K562 (cell line): ENCODE results near the gene C3orf70. TPM values are rescaled to one million over a fixed set of nuclear protein-coding genes. Genes with fewer than 3 reads are reported as not detected.

Experiments
- ATAC-seq: fragments of 200-7000 bp; cut with Tn5 transposase; 3 replicates; pipeline ENCODE4 v1.9.1; 2020; ENCODE audit warnings: moderate library complexity
- BruUV-seq: library from RNA; stranded (reverse); fragments of 400-500 nt; replicated peaks from 2 replicates; lab custom pipeline; 2021; lab: Mats Ljungman, UMichigan
- CTCF ChIA-PET: fragments of 300-600 bp; formaldehyde crosslinking; extraction: SDS; loops from one replicate; lab custom pipeline; 2021; ENCODE audit warnings: low intra/inter-chr PET ratio; lab: Yijun Ruan, JAX
- POLR2A ChIA-PET: fragments of 300-600, 350-650 bp; sonication (Branson Sonifier 250); formaldehyde crosslinking; extraction: SDS; loops from one replicate; lab custom pipeline; 2021; ENCODE audit warnings: antibody characterized with exemption, inconsistent platforms; lab: Yijun Ruan, JAX
- DNase-seq, 4 experiments: peaks; one replicate each; pipeline versions ENCODE4 v3.0.0 to v3.0.0-alpha.2; 2011 to 2018; ENCODE audit warnings: low spot score in 3 of 4, mixed read lengths in 3 of 4; ENCODE audit errors: extremely low read depth in 1 of 4
- FAIRE-seq: peaks from 2 replicates; lab custom pipeline; 2011; peaks lifted over from hg19 to GRCh38; lab: Jason Lieb, UNC
- H2AFZ ChIP-seq: 2 replicates; pipeline ENCODE4 v1.6.0; 2011; ENCODE audit warnings: low read depth, low read length, control low read depth, inconsistent platforms
- H3K27ac ChIP-seq: fragments of 200-600 bp; 3 replicates; pipeline ENCODE4 v1.8.0; 2011; ENCODE audit warnings: low read depth, mild to moderate bottlenecking, control low read depth, inconsistent platforms, low read length, moderate library complexity, mixed read lengths; ENCODE audit errors: extremely low read depth
- H3K27me3 ChIP-seq, 2 experiments: fragments of 300-600 bp in 1 of 2; 2 replicates in 1 of 2; 3 replicates in 1 of 2; pipeline versions ENCODE4 v1.6.0 to v1.8.0; 2011; ENCODE audit warnings: inconsistent platforms in 2 of 2, low read length in 2 of 2, mild to moderate bottlenecking in 1 of 2, mixed read lengths in 1 of 2, moderate library complexity in 1 of 2; ENCODE audit not compliant: control insufficient read depth in 2 of 2, insufficient read depth in 2 of 2
- H3K36me3 ChIP-seq: fragments of 300-600 bp; 3 replicates; pipeline ENCODE4 v1.8.0; 2011; ENCODE audit warnings: mild to moderate bottlenecking, low read length, inconsistent platforms; ENCODE audit not compliant: control insufficient read depth, insufficient read depth
- H3K4me1 ChIP-seq, 2 experiments: fragments of 200-600 bp in 1 of 2; replicated peaks in 1 of 2; 2 replicates in 1 of 2; 3 replicates in 1 of 2; pipeline versions ENCODE4 v1.5.1 to v1.8.0; 2011; ENCODE audit warnings: inconsistent platforms in 2 of 2, low read length in 2 of 2, mild to moderate bottlenecking in 1 of 2, mixed read lengths in 1 of 2, moderate library complexity in 1 of 2; ENCODE audit not compliant: control insufficient read depth in 2 of 2, insufficient read depth in 2 of 2
- H3K4me2 ChIP-seq: 2 replicates; pipeline ENCODE4 v1.6.1; 2011; ENCODE audit warnings: low read length, control low read depth, inconsistent platforms, mixed read lengths; ENCODE audit not compliant: insufficient read depth
- H3K4me3 ChIP-seq: fragments of 200-600 bp; sonication (generic), shearing (Covaris generic); 2 replicates; pipeline ENCODE4 v1.5.1; 2016; ENCODE audit warnings: control low read depth, inconsistent platforms
- H3K79me2 ChIP-seq: fragments of 200-600 bp; 3 replicates; pipeline ENCODE4 v1.8.0; 2011; ENCODE audit warnings: low read length, inconsistent platforms; ENCODE audit not compliant: control insufficient read depth, insufficient read depth
- H3K9ac ChIP-seq, 2 experiments: 2 replicates each; pipeline versions ENCODE4 v1.6.0 to v1.6.1; 2011; ENCODE audit warnings: low read depth in 2 of 2, low read length in 2 of 2, control low read depth in 1 of 2, inconsistent platforms in 1 of 2, mild to moderate bottlenecking in 1 of 2, mixed read lengths in 1 of 2; ENCODE audit not compliant: insufficient read depth in 1 of 2
- H3K9me1 ChIP-seq: one replicate; pipeline ENCODE4 v1.6.0; 2011; ENCODE audit warnings: inconsistent platforms, mild to moderate bottlenecking, low read length, moderate library complexity; ENCODE audit not compliant: control insufficient read depth, insufficient read depth
- H3K9me3 ChIP-seq: replicated peaks from 2 replicates; pipeline ENCODE4 v1.5.1; 2011; ENCODE audit warnings: low read depth, low read length, inconsistent platforms; ENCODE audit not compliant: control insufficient read depth, insufficient read depth
- H4K20me1 ChIP-seq: replicated peaks from 2 replicates; pipeline ENCODE4 v1.6.1; 2011; ENCODE audit warnings: low read length, inconsistent platforms, mixed read lengths; ENCODE audit not compliant: control insufficient read depth, insufficient read depth
- ARID2 ChIP-seq: fragments of 450-650 bp; IDR thresholded peaks from 2 replicates; pipeline ENCODE4 v1.6.1; 2017; ENCODE audit warnings: antibody characterized with exemption, mild to moderate bottlenecking
- DPF2 ChIP-seq: fragments of 450-650 bp; IDR thresholded peaks from 2 replicates; pipeline ENCODE4 v1.6.1; 2016
- KAT2B ChIP-seq: IDR thresholded peaks from one replicate; pipeline ENCODE4 v1.6.1; 2012; ENCODE audit warnings: low read depth, mild to moderate bottlenecking, control low read depth, inconsistent platforms, low read length, moderate library complexity
- KDM1A ChIP-seq, 2 experiments: fragments of 450-650 bp; IDR thresholded peaks; 2 replicates each; pipeline ENCODE4 v1.6.1; 2016; ENCODE audit warnings: mild to moderate bottlenecking in 2 of 2
- MYBL2 ChIP-seq, 2 experiments: fragments of 450-650 bp in 1 of 2; sonication (generic) in 1 of 2; formaldehyde crosslinking in 1 of 2; IDR thresholded peaks; 2 replicates each; pipeline versions ENCODE4 v1.6.1 to v1.8.1; 2017 to 2022; ENCODE audit warnings: borderline replicate concordance in 1 of 2, inconsistent platforms in 1 of 2, low read depth in 1 of 2, mild to moderate bottlenecking in 1 of 2, missing genetic modification reagents in 1 of 2, moderate library complexity in 1 of 2
- NFYB ChIP-seq: IDR thresholded peaks from 2 replicates; pipeline ENCODE4 v1.6.1; 2011; ENCODE audit warnings: mild to moderate bottlenecking, moderate library complexity; ENCODE audit not compliant: insufficient read length; ENCODE audit errors: extremely low read depth
- PHB2 ChIP-seq: fragments of 450-650 bp; IDR thresholded peaks from 2 replicates; pipeline ENCODE4 v1.6.1; 2017; ENCODE audit warnings: low read depth
- RBM15 ChIP-seq: fragments of 200-400 bp; formaldehyde crosslinking; IDR thresholded peaks from 2 replicates; pipeline ENCODE4 v1.6.1; 2018; ENCODE audit warnings: mild to moderate bottlenecking, low read length, moderate library complexity; ENCODE audit not compliant: insufficient read depth
- RFX5 ChIP-seq: IDR thresholded peaks from 2 replicates; pipeline ENCODE4 v1.6.1; 2011; ENCODE audit warnings: low read depth, mild to moderate bottlenecking, improper control_type of control experiment, low read length
- SPI1 ChIP-seq: IDR thresholded peaks from 2 replicates; pipeline ENCODE4 v1.6.1; 2011; ENCODE audit warnings: low read depth, low read length, control low read depth, borderline replicate concordance
- TEAD1 ChIP-seq, 2 experiments: fragments of 450-650 bp in 1 of 2; sonication (generic) in 1 of 2; formaldehyde crosslinking; IDR thresholded peaks; 2 replicates each; pipeline versions ENCODE4 v1.4.0 to v1.8.0; 2020 to 2022; ENCODE audit warnings: mild to moderate bottlenecking in 2 of 2, missing genetic modification reagents in 1 of 2
- YY1 ChIP-seq, 3 experiments: IDR thresholded peaks; 2 replicates each; pipeline ENCODE4 v1.6.1; 2011; ENCODE audit warnings: low read length in 2 of 3, mild to moderate bottlenecking in 2 of 3, moderate library complexity in 2 of 3, borderline replicate concordance in 1 of 3, control low read depth in 1 of 3, low read depth in 1 of 3; ENCODE audit not compliant: insufficient read depth in 3 of 3, insufficient replicate concordance in 2 of 3, control insufficient read depth in 1 of 3, insufficient read length in 1 of 3; ENCODE audit errors: extremely low read depth in 1 of 3
- ZBTB9 ChIP-seq: fragments of 450-650 bp; formaldehyde crosslinking; IDR thresholded peaks from 2 replicates; pipeline ENCODE4 v1.4.0; 2020; ENCODE audit warnings: mild to moderate bottlenecking, moderate library complexity
- ZNF511 ChIP-seq: sonication (generic); formaldehyde crosslinking; IDR thresholded peaks from 2 replicates; pipeline ENCODE4 v1.8.0; 2022; ENCODE audit warnings: mild to moderate bottlenecking, missing genetic modification reagents
- ZNF75A ChIP-seq: fragments of 450-650 bp; formaldehyde crosslinking; IDR thresholded peaks from 2 replicates; pipeline ENCODE4 v1.4.0; 2020; ENCODE audit warnings: mild to moderate bottlenecking
- WGBS: fragments of 100-300 bp; shearing (Covaris generic); methylation state at CpG from one replicate; pipeline ENCODE4 v1.1.6; 2016; ENCODE audit warnings: low coverage, mixed read lengths; ENCODE audit not compliant: insufficient coverage; ENCODE audit errors: missing lambda C conversion rate; 5-methylcytosine and 5-hydroxymethylcytosine counted together
- in situ Hi-C: fragments of 300-500 bp; cut with MboI; formaldehyde crosslinking; loops from 4 replicates; pipeline ENCODE4 v1.15.0; 2018; ENCODE audit warnings: inconsistent platforms, mixed read lengths
- intact Hi-C: fragments of 100-400 bp; cut with micrococcal nuclease; formaldehyde crosslinking; loops from 2 replicates; pipeline ENCODE4 v1.14.2; 2022
- polyA plus RNA-seq, 8 experiments: library from polyadenylated mRNA; depleted of rRNA in 4 of 8; stranded (reverse) in 5 of 8; unstranded in 3 of 8; fragments of >200 nt; fragmentation: Nextera tagmentation in 2 of 8; fragmentation: Illumina TruSeq in 1 of 8; extraction: Ambion mirVana in 2 of 8; extraction: Trizol in 1 of 8; gene quantifications; 2 replicates each; pipeline versions ENCODE4 v1.2.1 to v1.2.3, GENCODE V29; 2011 to 2014; ENCODE audit warnings: inconsistent platforms in 1 of 8, missing spikeins in 1 of 8
- total RNA-seq, 7 experiments: library from RNA; depleted of rRNA in 6 of 7; stranded (reverse); fragments of >200 nt in 6 of 7; fragmentation: Illumina TruSeq in 2 of 7; extraction: Trizol in 2 of 7; gene quantifications; 2 replicates each; pipeline versions ENCODE4 v1.2.1 to v1.2.3, GENCODE V29; 2011 to 2021; ENCODE audit warnings: low replicate concordance in 1 of 7

Gene C3orf70
- total and polyA plus RNA-seq, 9 of the 15 experiments (the other 6 are each of a cell fraction or from before 2014, with no cell fraction given): 0.01 to 0.04 (median 0.03) TPM; not detected in 6

GRCh38 chr3:185090811-185091210 lies 62.0 kb downstream of the C3orf70 start:
- no TSS peak for BruUV-seq
- FAIRE-seq (no peak), DNase-seq (no peak), ATAC-seq (no peak)
- H3K9ac ChIP-seq: no peak overlapping the region
- no peak overlapping the region for H3K4me3 ChIP-seq
- in situ Hi-C loops (no loop called here), intact Hi-C loops (no loop called here)
- ChIA-PET CTCF (no interaction called here), POLR2A (no interaction called here)
- peaks cover 15 to 17% of the 10 kb centered on the region in 2 experiments; a peak in 4 of 5 replicates for H3K27me3 ChIP-seq
- H3K27ac ChIP-seq: no peak overlapping the region
- no peaks in the 10 kb centered on the region for H3K36me3 ChIP-seq
- H3K4me2 ChIP-seq: no peak overlapping the region
- no peak overlapping the region for H2AFZ ChIP-seq
- no peaks in the 10 kb centered on the region for H3K9me1 ChIP-seq
- 19% methylated on average over 4 of the region's 4 CpGs for WGBS
- TF ChIP-seq TEAD1 (CRISPR knock-in tag; IDR thresholded peaks at IDR 0.05) (no peak), YY1 (IDR thresholded peaks at IDR 0.05; ENCODE audit: borderline replicate concordance in 1 of 3, control insufficient read depth in 1 of 3, extremely low read depth in 1 of 3, insufficient read depth in 3 of 3, insufficient read length in 1 of 3, insufficient replicate concordance in 2 of 3, low read depth in 1 of 3, low read length in 2 of 3) (no peak)
- no peaks in the 10 kb centered on the region for H3K4me1 ChIP-seq
- H3K79me2 ChIP-seq: no peaks in the 10 kb centered on the region
- peaks cover 2% of the 10 kb centered on the region; the same call in 1 of the 2 replicates for H3K9me3 ChIP-seq
- no peaks in the 10 kb centered on the region for H4K20me1 ChIP-seq

- BruUV-seq: no TSS peak
- Histone ChIP-seq H3K36me3 (no peaks in the 10 kb centered on the region), H3K9me3 (peaks cover 2% of the 10 kb centered on the region; the same call in 1 of the 2 replicates), H3K4me2 (no peak overlapping the region), H3K27me3 (peaks cover 14 to 16% of the 10 kb centered on the region in 2 experiments; a peak in 4 of 5 replicates), H4K20me1 (no peaks in the 10 kb centered on the region), H3K9me1 (no peaks in the 10 kb centered on the region), H2AFZ (no peak overlapping the region), H3K27ac (no peak overlapping the region), H3K4me3 (no peak overlapping the region), H3K9ac (no peak overlapping the region), H3K4me1 (no peaks in the 10 kb centered on the region), H3K79me2 (no peaks in the 10 kb centered on the region)
- intact Hi-C loops (loop anchor here (10.0 kb wide), 1 partner anchor 185 kb away; no protein-coding TSS in a partner anchor), in situ Hi-C loops (no loop called here)
- CTCF ChIA-PET: no interaction called here
- POLR2A ChIA-PET: no interaction called here
- DNase-seq (no peak), ATAC-seq (no peak), FAIRE-seq (no peak)
- TF ChIP-seq KDM1A (IDR thresholded peaks at IDR 0.05) (no peak), SPI1 (no peak), ARID2 (no peak), MYBL2 (IDR thresholded peaks at IDR 0.05; ENCODE audit: low read depth) (no peak), MYBL2 (CRISPR knock-in tag; IDR thresholded peaks at IDR 0.05; ENCODE audit: borderline replicate concordance) (no peak), RFX5 (no peak), ZNF75A (CRISPR knock-in tag) (no peak), PHB2 (no peak), NFYB (no peak), KAT2B (no peak), ZNF511 (CRISPR knock-in tag) (no peak), DPF2 (no peak), RBM15 (no peak), ZBTB9 (CRISPR knock-in tag) (no peak)
Observed at GRCh38 chr3:185089751-185090150, 63.1 kb downstream of the C3orf70 start.
